IMR-90 (cell line): Measurements from ENCODE around the gene ABTB1.

Experiments
- BHLHE40 ChIP-seq: fragments of 150-350 bp; IDR thresholded peaks from 2 replicates; pipeline ENCODE4 v1.6.1; 2016; ENCODE audit warnings: mild to moderate bottlenecking, low read depth, low read length
- CTCF ChIP-seq: conservative IDR thresholded peaks from 2 replicates; pipeline ENCODE4 v1.5.1; 2012; ENCODE audit warnings: mild to moderate bottlenecking, low read depth, low read length, improper control_type of control experiment
- FOS ChIP-seq: fragments of 150-350 bp; IDR thresholded peaks from 2 replicates; pipeline ENCODE4 v1.6.1; 2016; ENCODE audit warnings: low read depth, low read length
- MAZ ChIP-seq: IDR thresholded peaks from 2 replicates; pipeline ENCODE4 v1.6.1; 2012; ENCODE audit warnings: low read depth, mild to moderate bottlenecking, low read length, improper control_type of control experiment, moderate library complexity, borderline replicate concordance
- POLR2A ChIP-seq: IDR thresholded peaks from 2 replicates; pipeline ENCODE4 v1.6.1; 2012; ENCODE audit warnings: mild to moderate bottlenecking, low read depth, low read length
- RAD21 ChIP-seq: IDR thresholded peaks from 2 replicates; pipeline ENCODE4 v1.6.1; 2012; ENCODE audit warnings: low read length, improper control_type of control experiment
- RCOR1 ChIP-seq: IDR thresholded peaks from 2 replicates; pipeline ENCODE4 v1.6.1; 2012; ENCODE audit warnings: mild to moderate bottlenecking, low read length, improper control_type of control experiment; ENCODE audit not compliant: insufficient replicate concordance
- RFX5 ChIP-seq: IDR thresholded peaks from 2 replicates; pipeline ENCODE4 v1.8.0; 2012; ENCODE audit warnings: low read depth, mild to moderate bottlenecking, low read length, moderate library complexity
- USF2 ChIP-seq: fragments of 150-350 bp; IDR thresholded peaks from 2 replicates; pipeline ENCODE4 v1.6.1; 2017; ENCODE audit warnings: mild to moderate bottlenecking, antibody characterized with exemption, low read length, low read depth

GRCh38 chr3:127637546-127637945 is 35.2 kb upstream of the ABTB1 start:
- no peak for TF ChIP-seq CTCF
- TF ChIP-seq RCOR1: no peak
- no peak for TF ChIP-seq POLR2A
- TF ChIP-seq FOS: no peak
- TF ChIP-seq RAD21: no peak
- no peak for TF ChIP-seq USF2
- no peak for TF ChIP-seq RFX5
- TF ChIP-seq MAZ: no peak
- no peak for TF ChIP-seq BHLHE40
